Activated T-cell treated with anti-CD3 and anti-CD28 coated beads for 24 hours (primary cell): ENCODE measurements around the gene WFIKKN2.
"Not testable (repeated sequence)": the region's sequence is repeated elsewhere in the genome, so short reads cannot be mapped to it uniquely, and the experiment has no call there.

Source experiments
- DNase-seq: peaks from one replicate; pipeline ENCODE4 v3.0.0-alpha.2; 2020; ENCODE audit warnings: low read depth

Gene WFIKKN2, protein sequence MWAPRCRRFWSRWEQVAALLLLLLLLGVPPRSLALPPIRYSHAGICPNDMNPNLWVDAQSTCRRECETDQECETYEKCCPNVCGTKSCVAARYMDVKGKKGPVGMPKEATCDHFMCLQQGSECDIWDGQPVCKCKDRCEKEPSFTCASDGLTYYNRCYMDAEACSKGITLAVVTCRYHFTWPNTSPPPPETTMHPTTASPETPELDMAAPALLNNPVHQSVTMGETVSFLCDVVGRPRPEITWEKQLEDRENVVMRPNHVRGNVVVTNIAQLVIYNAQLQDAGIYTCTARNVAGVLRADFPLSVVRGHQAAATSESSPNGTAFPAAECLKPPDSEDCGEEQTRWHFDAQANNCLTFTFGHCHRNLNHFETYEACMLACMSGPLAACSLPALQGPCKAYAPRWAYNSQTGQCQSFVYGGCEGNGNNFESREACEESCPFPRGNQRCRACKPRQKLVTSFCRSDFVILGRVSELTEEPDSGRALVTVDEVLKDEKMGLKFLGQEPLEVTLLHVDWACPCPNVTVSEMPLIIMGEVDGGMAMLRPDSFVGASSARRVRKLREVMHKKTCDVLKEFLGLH

DNA sequence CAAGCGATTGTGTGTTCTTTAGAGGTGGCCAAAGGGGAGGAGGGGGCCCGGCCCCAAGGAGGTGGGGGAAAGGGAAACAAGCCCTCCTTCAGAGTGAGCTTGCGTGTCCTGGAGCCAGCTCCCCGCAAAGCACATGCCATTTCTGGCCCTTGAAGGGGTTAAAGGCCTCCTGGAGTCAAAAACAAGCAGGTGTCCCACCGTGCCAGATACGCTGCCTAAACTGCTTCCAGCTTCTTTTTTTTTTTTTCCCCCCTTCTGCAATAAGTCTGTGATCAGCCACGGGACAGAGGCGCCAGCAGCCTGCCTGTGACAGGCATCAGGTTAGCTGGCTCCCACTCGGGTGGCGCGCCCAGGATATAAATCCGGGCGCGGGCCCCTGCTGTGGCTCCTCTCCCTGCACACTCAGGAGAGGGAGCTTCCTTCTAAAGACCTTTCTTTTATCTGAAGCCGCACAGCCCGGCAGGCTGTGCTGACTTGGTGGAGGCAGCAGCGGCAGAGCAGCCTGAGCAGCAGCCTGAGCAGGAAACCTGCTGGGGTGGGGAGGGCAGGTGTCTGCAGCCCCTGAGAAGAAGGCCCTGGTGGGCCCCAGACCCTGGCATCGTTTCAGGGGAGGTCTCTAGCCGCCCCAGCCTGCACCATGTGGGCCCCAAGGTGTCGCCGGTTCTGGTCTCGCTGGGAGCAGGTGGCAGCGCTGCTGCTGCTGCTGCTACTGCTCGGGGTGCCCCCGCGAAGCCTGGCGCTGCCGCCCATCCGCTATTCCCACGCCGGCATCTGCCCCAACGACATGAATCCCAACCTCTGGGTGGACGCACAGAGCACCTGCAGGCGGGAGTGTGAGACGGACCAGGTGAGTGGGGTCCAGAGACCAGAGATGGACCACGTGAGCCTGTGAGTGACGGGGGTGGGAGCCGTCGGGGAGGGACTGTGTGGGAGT, at the start of gene WFIKKN2:
WFIKKN2 (plus strand) TSS at position 286 of the 934 bp plus-strand sequence; CDS start at position 638, 352 bp downstream.
- DNase-seq: no peak

DNA sequence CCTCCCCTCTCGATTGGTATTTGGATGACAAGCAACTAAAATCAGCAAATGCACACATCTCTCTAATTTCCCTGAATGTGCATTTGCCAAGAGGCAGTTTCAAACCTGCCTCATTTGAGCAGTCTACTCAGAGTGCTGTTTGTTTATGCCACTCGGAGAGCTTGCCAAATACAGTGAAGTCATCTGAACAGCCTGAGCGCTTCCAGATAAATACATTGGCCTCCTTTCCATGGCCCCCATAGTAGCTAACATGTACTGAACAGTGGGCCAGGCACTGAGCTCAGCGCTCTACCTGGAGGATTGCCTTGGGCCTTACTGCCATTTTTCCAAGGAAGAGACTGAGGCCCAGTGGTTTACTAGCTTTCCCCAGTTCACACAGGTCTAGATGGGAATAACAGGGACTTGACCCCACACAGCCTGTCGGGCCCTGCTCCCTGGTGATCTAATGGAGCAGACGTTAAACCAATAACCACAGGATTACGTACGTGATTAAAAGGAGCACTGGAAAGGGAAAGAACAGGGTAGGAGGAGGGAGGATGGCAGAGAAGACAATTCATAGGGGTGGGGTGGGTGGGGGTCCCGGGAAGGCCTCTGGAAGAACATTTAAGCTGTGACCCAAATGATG, 49.3 kb upstream of the WFIKKN2 start:
- DNase-seq: no peak

DNA sequence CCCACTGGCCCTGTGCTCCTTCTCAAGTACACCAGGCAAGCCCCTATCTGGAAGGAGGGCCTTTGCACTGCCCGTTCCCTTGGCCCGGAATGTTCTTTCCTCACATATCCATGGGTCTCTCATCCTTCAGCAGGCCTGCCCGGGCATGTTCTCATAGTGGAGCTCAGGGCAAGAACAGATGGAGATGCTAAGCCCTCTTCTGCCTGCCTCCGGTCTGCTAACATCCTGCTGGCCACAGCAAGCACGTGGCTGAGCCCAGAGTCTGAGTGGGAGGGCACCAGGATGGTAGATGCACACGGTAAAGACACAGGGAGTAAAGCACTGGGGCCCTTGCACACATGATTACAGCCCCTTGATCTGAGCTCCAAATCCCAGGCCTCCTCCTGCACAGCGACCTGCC, 48.3 kb upstream of the WFIKKN2 start:
- no peak for DNase-seq

DNA sequence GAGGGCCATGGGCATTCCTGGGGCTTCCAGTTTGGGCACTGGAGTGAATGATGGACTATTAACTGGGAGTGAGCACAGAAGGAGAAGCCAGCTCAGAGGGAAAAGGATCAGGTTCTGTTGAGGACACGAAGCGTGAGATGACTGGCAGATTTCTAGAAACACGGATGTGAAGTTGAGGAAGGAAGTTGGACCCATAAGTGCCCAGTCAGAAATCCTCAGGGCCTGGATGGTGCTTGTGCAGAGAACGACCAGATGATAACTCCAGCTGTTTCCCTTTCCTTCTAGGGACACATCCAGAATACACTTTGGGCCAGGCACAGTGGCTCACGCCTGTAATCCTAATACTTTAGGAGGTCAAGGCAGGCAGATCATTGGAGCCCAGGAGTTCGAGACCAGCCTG, 44.8 kb upstream of the WFIKKN2 start:
- no peak for DNase-seq

DNA sequence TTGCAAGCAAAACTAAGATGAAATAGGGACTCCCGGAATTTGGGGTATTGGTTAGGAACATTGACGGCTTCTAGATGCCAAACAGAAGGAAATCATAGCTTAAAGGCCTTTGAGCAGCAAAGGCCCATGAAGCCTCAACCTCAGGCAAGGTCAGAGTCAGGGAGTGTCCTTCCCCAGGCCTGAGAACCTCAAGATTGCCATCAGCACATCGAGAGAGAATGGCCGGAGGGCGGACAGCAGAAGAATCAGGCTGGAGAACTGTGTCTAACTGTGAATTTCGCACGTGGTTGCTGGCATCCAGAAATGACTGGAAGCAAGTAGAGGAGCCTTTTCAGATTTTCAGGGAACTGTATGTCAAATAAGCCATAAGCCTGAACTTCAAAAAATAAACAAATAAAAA, 43.3 kb upstream of the WFIKKN2 start:
- DNase-seq: no peak

DNA sequence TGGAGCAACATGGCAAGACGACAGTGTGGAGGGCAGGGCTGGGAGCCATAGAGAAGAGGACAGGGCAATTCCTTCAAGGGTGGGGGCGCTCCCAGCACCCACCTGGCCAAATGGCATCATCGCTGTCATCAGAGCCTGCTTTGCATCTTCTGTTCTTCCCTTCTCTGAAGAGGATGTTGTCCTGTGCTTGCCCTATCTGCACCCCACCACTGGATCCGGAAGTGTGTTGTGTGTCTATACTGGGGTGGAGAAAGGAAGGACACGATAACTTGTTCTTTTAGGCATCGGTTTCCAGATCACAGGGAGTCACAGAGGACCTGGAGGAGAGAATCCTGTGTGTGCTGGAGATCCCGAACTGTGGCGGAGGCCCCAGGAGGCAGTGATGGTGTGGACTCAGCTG, 42.4 kb upstream of the WFIKKN2 start:
- DNase-seq: no peak

DNA sequence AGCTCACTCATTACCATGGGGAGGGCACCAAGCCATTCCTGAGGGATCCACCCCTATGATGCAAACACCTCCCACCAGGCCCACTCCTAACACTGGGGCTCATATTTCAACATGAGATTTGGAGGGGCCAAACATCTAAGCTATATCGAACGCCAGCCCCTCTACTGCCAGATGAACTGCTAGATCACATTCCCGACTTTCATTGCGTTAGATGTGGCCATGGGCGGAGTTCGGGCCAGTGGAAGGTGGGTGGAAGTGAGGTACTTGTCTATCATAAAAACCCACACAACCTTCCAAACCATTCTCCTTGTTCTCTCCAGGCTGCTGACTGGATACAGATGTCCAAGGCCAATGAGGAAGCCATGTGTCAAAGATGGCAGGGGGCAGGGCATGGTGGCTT, 41.0 kb upstream of the WFIKKN2 start:
- no peak for DNase-seq

DNA sequence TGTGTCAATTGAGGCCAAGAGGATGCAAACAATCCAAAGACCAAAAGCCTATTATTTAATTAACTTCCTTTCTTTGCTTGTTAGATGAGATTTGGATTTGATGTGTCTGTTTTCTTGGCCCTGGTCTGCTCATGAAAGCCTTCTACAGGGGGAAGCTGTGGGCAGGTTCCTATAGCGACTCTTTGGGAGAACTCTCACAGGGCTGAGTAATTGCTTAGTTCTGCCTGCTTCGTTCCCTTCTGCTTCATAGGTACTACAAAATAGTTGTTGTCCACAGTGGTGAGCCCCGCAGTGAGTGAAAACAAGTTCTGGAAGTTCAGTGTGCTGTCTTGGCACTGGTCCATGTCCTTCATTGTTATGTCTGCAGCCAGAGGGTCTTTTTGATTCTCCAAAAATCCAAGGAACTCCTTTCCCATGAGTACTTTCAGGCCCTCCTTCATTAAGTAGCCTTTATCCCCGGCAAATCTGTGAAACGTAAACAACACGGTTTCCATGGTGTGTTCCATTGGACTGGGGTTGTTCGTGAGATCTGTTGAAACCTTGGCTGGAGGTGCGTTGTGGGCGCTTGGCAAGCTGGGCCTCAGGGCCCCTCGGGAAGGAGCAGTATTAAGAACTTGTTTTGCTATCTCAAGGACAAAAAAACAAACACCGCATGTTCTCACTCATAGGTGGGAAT, 38.1 kb upstream of the WFIKKN2 start:
- no peak for DNase-seq

DNA sequence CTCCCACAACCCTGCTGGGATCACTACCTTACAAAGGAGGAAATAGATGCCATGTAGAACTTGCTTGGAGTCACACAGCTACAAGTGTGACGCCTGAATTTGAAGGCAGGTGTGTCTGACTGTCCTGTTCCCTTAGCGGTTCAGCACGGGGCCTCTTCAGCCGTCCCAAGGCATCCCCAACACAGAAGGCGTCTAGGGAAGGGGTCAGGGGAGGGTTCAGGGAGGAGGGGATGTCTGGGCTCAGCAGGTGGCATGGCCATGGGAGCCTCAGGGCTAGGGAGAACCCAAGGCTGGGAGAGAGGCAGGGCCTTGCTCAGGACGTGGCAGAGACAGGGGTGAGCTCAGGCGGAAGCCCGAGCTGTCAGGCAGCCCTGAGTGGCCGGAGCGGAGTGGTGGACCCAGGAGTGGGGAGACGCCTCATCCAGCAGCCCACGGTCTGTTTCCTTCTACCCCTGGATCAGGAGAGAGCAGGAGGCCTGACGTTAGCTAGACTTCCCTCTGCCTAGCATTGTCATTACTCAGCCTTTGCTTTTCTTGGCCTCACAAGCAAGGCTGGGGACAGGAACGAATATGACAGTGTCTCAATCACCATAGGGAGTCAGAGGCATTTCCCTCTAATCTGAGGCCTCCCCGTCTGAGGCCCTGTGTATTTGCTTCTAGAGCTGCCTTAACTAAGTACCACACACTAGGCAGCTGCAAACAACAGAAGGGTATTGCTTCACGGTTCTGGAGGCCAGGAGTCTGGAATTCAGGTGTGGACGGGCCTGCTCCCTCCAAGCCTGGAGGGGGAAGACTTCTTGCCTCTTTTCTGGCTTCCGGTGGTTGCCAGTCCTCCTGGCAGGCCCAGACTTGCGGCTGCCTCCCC, 36.7 kb upstream of the WFIKKN2 start:
- no peak for DNase-seq

DNA sequence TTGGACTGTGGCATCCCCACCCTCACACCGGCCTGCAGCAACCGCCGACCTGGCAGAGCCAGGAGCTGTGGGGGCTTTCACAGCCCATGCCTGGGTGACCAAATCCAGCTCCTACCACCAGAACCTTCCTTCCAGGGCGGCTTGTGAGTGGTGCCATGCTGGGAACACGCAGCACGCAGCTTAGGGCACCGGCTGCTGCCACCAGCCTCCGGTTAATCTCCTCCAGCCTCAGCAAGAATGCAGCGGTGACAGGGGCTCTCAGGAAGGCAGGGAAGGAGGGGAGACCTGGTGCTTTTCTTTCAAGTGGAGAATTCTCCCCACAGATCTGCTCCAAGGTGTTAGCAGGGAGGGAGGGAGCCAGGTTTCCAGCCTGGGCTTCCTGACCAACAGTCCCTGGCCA, 35.8 kb upstream of the WFIKKN2 start:
- no peak for DNase-seq

DNA sequence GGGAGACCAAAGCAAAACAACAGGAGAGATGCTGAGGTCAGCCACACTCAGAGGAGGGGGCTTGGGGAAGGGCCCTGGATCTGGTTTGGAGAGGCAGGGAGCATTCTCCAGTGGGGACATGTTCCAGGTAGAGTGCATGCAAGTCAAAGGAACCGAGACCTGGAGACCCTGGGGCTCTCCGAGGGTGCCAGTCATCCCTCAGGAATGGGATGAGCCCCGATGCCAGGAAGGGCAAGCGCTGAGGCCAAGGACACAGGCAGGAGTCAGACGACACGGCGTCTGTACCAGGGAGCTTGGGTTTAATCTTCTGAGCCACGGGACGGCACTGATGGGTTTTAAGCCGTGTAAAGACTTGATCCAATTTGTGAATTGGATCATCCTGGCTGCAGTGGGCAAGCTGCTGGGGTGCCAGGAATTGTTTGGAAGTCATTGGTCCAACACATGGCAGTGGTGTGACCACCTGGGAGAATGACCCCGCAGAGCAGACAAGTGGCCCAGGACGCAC, 35.1 kb upstream of the WFIKKN2 start:
- no peak for DNase-seq

DNA sequence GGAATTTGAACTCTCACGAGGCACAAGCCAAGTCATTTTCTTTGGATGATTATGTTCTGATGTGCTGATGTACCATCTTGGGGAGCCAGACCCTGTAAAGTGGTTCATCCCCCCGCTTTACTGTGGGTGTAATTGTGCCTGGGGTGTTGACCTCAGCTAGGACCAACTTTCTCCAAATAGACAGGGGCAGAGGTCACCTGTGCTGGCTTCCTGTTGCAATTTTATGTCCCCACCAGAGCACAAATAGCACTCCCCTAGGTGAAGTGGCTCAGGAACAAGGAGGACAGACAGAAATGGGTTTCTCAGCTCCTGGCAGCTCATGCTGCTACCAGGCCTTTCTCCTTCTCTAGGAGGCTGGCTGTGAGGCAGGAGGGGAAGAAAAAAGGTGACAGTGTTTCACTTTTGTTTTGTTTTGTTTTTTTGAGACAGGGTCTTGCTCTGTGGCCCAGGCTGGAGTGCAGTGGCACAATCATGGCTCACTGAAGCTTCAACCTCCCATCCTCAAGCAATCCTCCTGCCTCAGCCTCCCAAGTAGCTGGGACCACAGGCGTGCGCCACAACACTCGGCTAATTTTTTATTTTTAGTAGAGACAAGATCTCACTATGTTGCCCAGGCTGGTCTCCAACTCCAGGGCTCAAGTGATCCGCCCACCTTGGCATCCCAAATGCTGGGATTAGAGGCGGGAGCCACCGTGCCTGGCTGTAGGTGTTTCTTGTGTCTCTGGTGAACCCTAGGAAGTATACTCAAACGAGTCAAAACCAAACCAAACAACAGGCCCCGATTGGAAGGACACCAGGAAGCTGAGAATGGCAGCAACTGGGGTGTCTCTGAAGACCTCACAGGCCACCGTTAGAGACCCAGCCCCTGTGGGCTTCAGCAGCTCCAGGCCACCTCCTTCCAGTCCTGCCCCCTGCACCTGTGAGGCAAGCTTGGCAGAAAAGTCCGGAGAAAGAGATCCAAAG, 32.5 kb upstream of the WFIKKN2 start:
- DNase-seq: no peak

DNA sequence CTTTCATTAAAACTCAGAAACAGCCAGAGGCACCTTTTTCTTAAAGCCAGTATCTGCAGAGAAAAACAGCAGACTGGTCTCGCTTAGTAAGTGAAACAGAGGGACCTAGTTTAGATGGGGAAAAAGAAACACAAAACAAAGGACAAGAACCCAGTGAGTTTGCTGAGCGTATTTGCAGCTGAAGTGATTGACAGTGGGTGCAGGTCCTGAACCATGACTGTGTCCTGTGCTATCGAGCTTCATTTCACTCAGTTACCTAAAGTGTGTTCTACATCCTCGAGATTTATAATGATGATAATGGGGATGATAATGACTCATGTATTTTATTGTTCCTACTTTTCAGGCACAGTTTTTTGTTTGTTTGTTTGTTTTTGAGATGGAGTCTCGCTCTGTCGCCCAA, 31.7 kb upstream of the WFIKKN2 start:
- DNase-seq: no peak

DNA sequence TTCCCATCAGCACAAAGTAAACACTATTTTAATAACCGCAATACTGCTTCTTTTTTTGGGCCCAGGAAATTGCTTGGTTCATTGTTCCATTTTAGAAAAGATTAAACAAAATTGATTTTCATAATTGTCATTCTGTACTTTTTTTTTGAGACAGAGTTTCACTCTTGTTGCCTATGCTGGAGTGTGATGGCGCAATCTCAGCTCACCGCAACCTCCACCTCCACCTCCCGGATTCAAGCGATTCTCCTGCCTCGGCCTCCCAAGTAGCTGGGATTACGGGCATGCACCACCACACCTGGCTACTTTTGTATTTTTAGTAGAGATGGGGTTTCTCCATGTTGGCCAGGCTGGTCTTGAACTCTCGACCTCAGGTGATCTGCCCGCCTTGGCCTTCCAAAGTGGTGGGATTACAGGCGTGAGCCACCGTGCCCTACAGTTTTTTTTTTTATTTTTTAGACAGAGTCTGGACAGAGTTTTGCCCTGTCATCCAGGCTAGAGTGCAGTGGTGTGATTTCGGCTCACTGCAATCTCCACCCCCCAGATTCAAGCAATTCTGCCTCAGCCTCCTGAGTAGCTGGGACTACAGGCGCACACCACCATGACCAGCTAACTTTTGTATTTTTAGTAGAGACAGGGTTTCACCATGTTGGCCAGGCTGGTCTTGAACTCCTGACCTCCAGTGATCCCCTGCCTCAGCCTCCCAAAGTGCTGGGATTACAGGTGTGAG, 30.5 kb upstream of the WFIKKN2 start:
- not testable (repeated sequence) for DNase-seq

DNA sequence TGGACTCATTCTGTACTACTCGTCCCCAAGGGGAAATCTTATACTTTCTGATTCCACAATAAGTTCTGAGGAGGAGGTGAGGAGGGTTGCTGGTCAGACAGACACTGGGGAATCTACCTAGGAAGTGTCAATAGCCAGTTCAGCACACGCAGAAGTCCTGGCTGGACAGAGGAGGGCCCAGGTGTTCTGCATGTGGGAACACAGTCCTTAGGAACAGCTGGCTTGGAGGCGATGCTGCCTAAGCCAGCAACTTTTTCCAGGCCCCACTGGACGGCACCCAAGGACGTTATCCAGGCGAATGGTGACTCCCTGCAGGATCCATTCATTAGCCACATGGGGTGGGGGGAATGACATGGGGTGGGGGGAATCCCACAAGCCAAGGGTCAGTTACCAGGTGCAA, 29.9 kb upstream of the WFIKKN2 start:
- no peak for DNase-seq

DNA sequence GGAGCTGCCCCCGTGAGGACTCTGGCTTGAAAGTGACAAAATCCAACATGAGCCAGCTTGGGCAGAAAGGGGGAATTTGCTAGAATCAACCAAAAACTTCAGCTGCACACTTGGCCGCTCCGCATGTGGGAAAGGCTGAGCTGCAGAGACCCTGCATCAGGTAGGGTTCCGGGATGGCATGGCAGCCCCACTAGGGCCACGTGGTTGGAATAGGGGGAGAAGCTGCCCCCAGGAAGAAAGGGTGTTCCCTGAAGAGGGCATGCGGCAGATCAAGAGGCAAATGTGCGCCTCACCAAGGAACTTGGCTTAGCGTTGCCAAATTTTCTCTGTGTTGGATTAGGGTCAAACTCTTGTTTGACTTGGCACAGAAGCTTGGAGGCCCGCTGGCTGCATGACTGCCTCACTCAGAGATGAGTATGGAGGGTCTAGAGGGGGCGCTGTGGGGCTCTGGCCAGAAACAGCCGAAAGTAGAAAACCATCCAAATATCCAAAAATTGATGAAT, 29.2 kb upstream of the WFIKKN2 start:
- DNase-seq: no peak

DNA sequence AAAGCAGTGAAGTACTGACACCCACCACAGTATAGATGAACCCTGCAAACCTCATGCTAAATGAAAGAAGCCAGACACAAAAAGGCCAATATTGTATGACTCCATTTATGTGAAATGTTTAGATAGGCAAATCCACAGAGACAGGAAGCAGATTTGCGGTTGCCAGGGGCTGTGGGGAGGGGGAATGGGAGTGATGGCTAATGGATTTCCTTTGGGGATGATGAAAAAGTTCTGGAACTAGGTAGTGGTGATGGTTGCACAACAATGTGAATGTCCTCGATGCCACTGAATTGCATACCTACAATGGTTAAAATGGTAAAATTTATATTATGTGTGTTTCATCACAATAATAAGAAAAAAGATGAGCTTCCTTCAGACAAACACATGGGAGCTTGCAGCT, 28.4 kb upstream of the WFIKKN2 start:
- DNase-seq: no peak

DNA sequence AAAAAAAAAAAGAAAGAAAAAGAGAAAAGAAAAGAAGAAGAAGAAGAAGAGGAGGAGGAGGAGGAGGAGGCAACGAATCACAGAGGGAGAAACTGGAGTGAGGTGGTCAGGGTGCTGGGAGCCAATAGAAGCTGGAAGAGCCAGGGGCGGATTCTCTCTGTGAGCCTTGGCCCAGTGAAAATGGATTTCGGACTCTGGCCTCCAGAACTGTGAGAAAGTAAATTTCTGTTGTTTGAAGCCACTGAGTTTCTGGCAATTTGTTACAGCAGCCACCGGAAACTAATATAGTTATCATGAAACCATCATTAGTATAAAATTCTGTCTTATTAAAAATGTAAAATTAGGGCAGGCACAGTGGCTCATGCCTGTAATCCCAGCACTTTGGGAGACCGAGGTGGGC, 27.7 kb upstream of the WFIKKN2 start:
- DNase-seq: no peak
